Raji (cell line): ENCODE results near the gene CCL11.

Source experiments
- POLR2A ChIP-seq: IDR thresholded peaks from 2 replicates; pipeline ENCODE4 v1.6.1; 2011; ENCODE audit warnings: low read depth, low read length, control low read depth; ENCODE audit not compliant: insufficient read depth

Gene CCL11

GRCh38 chr17:34285286-34285792 is at the start of gene CCL11:
Gene CCL11 (plus strand): TSS chr17:34285742. CDS start chr17:34285809, 67 bp downstream.
- TF ChIP-seq POLR2A, result no peak

- TF ChIP-seq POLR2A, result no peak
Measured at GRCh38 chr17:34236281-34236892, 49.2 kb upstream of the CCL11 start.

GRCh38 chr17:34237458-34237857 is 48.1 kb upstream of the CCL11 start:
- no peak for TF ChIP-seq POLR2A

GRCh38 chr17:34241062-34241461 is 44.5 kb upstream of the CCL11 start:
- TF ChIP-seq POLR2A, result no peak

- TF ChIP-seq POLR2A, result no peak
Measured at GRCh38 chr17:34242587-34243363, 42.8 kb upstream of the CCL11 start.

- no peak for TF ChIP-seq POLR2A
Measured at GRCh38 chr17:34243364-34244320, 41.9 kb upstream of the CCL11 start.

- no peak for TF ChIP-seq POLR2A
Measured at GRCh38 chr17:34245351-34245905, 40.1 kb upstream of the CCL11 start.

- no peak for TF ChIP-seq POLR2A
Measured at GRCh38 chr17:34246446-34246845, 39.1 kb upstream of the CCL11 start.

- TF ChIP-seq POLR2A, result no peak
Measured at GRCh38 chr17:34246881-34247280, 38.7 kb upstream of the CCL11 start.

GRCh38 chr17:34248511-34249024 is 37.0 kb upstream of the CCL11 start:
- no peak for TF ChIP-seq POLR2A

- no peak for TF ChIP-seq POLR2A
Measured at GRCh38 chr17:34249061-34249460, 36.5 kb upstream of the CCL11 start.

GRCh38 chr17:34249478-34249877 is 36.1 kb upstream of the CCL11 start:
- TF ChIP-seq POLR2A, result no peak

- no peak for TF ChIP-seq POLR2A
Measured at GRCh38 chr17:34251186-34251585, 34.4 kb upstream of the CCL11 start.

- no peak for TF ChIP-seq POLR2A
Measured at GRCh38 chr17:34252095-34252443, 33.5 kb upstream of the CCL11 start.
